Loucy (cell line): ENCODE data around the gene COL13A1.
A peak's percentile ranks its signal among the peaks of the same experiment; 100 is the strongest.

ENCODE experiments used
- H2AFZ ChIP-seq: fragments of 200-600 bp; sonication (generic); 2 replicates; pipeline ENCODE4 v1.6.0; 2016; ENCODE audit warnings: antibody characterized with exemption, mild to moderate bottlenecking, low read length, moderate library complexity
- H3F3A ChIP-seq: fragments of 200-600 bp; 2 replicates; pipeline ENCODE4 v1.6.0; 2016; ENCODE audit warnings: antibody characterized with exemption, low read depth, mild to moderate bottlenecking
- H3K27me3 ChIP-seq: fragments of 200-600 bp; sonication (generic); 2 replicates; pipeline ENCODE4 v1.6.1; 2014; ENCODE audit warnings: low read length, mild to moderate bottlenecking; ENCODE audit not compliant: insufficient read depth, poor library complexity, severe bottlenecking
- H3K36me3 ChIP-seq: fragments of 200-600 bp; sonication (generic); 2 replicates; pipeline ENCODE4 v1.6.1; 2016; ENCODE audit warnings: low read length; ENCODE audit not compliant: insufficient read depth
- H3K4me1 ChIP-seq: fragments of 200-600 bp; sonication (generic); 2 replicates; pipeline ENCODE4 v1.5.1; 2014; ENCODE audit warnings: low read length, mild to moderate bottlenecking; ENCODE audit not compliant: insufficient read depth, poor library complexity, severe bottlenecking
- H3K4me2 ChIP-seq: fragments of 200-600 bp; sonication (generic); 2 replicates; pipeline ENCODE4 v1.6.0; 2014; ENCODE audit warnings: antibody characterized with exemption, low read length, low read depth, mild to moderate bottlenecking; ENCODE audit not compliant: poor library complexity, severe bottlenecking
- H3K4me3 ChIP-seq: fragments of 200-600 bp; sonication (generic); 2 replicates; pipeline ENCODE4 v1.5.1; 2014; ENCODE audit warnings: low read length, mild to moderate bottlenecking, mixed read lengths; ENCODE audit not compliant: poor library complexity, severe bottlenecking
- H3K79me2 ChIP-seq: fragments of 200-600 bp; sonication (generic); 2 replicates; pipeline ENCODE4 v1.6.1; 2014; ENCODE audit warnings: low read length; ENCODE audit not compliant: insufficient read depth
- H3K9ac ChIP-seq: fragments of 200-600 bp; sonication (generic); 2 replicates; pipeline ENCODE4 v1.6.0; 2014; ENCODE audit warnings: mild to moderate bottlenecking, low read depth, low read length, moderate library complexity; ENCODE audit not compliant: poor library complexity, severe bottlenecking
- H3K9me2 ChIP-seq: fragments of 200-600 bp; sonication (generic); replicated peaks from 2 replicates; pipeline ENCODE4 v1.6.1; 2016; ENCODE audit warnings: low read depth, low read length, mixed read lengths
- H3K9me3 ChIP-seq: fragments of 200-600 bp; sonication (generic); 2 replicates; pipeline ENCODE4 v1.6.1; 2014; ENCODE audit warnings: mild to moderate bottlenecking, antibody characterized with exemption, low read length, low read depth; ENCODE audit not compliant: insufficient read depth
- H4K20me1 ChIP-seq: fragments of 200-600 bp; sonication (generic); 2 replicates; pipeline ENCODE4 v1.6.0; 2014; ENCODE audit warnings: antibody characterized with exemption, low read length, mild to moderate bottlenecking; ENCODE audit not compliant: insufficient read depth, poor library complexity, severe bottlenecking
- CTCF ChIP-seq: fragments of 200-600 bp; sonication (generic); conservative IDR thresholded peaks from 2 replicates; pipeline ENCODE4 v1.5.1; 2014; ENCODE audit warnings: mild to moderate bottlenecking, antibody characterized with exemption, low read length
- EZH2phosphoT487 ChIP-seq: fragments of 200-600 bp; IDR thresholded peaks from 2 replicates; pipeline ENCODE4 v1.6.1; 2018; ENCODE audit warnings: antibody characterized with exemption, mild to moderate bottlenecking, moderate library complexity, borderline replicate concordance

Gene COL13A1

GRCh38 chr10:69973678-69974077 lies 172.0 kb downstream of the COL13A1 start:
- Histone ChIP-seq H3K79me2 (no peaks in the 10 kb centered on the region), H3K4me2 (no peak overlapping the region), H3K4me1 (peaks cover 16% of the 10 kb centered on the region), H3K9ac (no peak overlapping the region), H3K9me2 (no peaks in the 10 kb centered on the region), H3K9me3 (no peaks in the 10 kb centered on the region), H3K36me3 (no peaks in the 10 kb centered on the region), H3K4me3 (no peak overlapping the region), H3K27me3 (no peaks in the 10 kb centered on the region), H2AFZ (no peak overlapping the region), H3F3A (no peaks in the 10 kb centered on the region), H4K20me1 (no peaks in the 10 kb centered on the region)
- TF ChIP-seq CTCF (no peak), EZH2phosphoT487 (no peak)

GRCh38 chr10:69974551-69975155 lies 172.9 kb downstream of the COL13A1 start:
- H3K9ac ChIP-seq: no peak overlapping the region
- H3K9me2 ChIP-seq: no peaks in the 10 kb centered on the region
- H3K79me2 ChIP-seq: no peaks in the 10 kb centered on the region
- H3K36me3 ChIP-seq: no peaks in the 10 kb centered on the region
- no peak overlapping the region for H3K4me3 ChIP-seq
- H2AFZ ChIP-seq: no peak overlapping the region
- TF ChIP-seq EZH2phosphoT487: no peak
- TF ChIP-seq CTCF: no peak
- no peaks in the 10 kb centered on the region for H4K20me1 ChIP-seq
- no peaks in the 10 kb centered on the region; the same call in 1 of the 2 replicates for H3K9me3 ChIP-seq
- H3F3A ChIP-seq: no peaks in the 10 kb centered on the region
- H3K4me2 ChIP-seq: no peak overlapping the region
- no peaks in the 10 kb centered on the region for H3K27me3 ChIP-seq
- H3K4me1 ChIP-seq: peaks cover 13% of the 10 kb centered on the region

- Histone ChIP-seq H3K9ac (peak overlapping the region; percentile 32), H3F3A (no peaks in the 10 kb centered on the region), H3K36me3 (no peaks in the 10 kb centered on the region), H3K4me2 (peak overlapping the region; percentile 65), H4K20me1 (no peaks in the 10 kb centered on the region), H3K4me3 (peak overlapping the region; percentile 54), H3K27me3 (no peaks in the 10 kb centered on the region), H3K4me1 (peaks cover 13% of the 10 kb centered on the region), H3K9me2 (no peaks in the 10 kb centered on the region), H3K9me3 (peaks cover 6% of the 10 kb centered on the region; the same call in 1 of the 2 replicates), H3K79me2 (no peaks in the 10 kb centered on the region), H2AFZ (peak overlapping the region; percentile 67)
- no peak for TF ChIP-seq EZH2phosphoT487
- no peak for TF ChIP-seq CTCF
Measured at GRCh38 chr10:69976795-69977546, 175.3 kb downstream of the COL13A1 start.
